Astrocyte (in vitro differentiated cells and primary cell): ENCODE data around the gene ELMOD2. TPM values are rescaled to one million over a fixed set of nuclear protein-coding genes. Genes with fewer than 3 reads are reported as not detected.

Experiments used
- DNase-seq: peaks from one replicate; pipeline ENCODE4 v3.0.0-alpha.2; 2010; ENCODE audit warnings: low read depth
- FAIRE-seq: peaks from 2 replicates; lab custom pipeline; 2011; peaks lifted over from hg19 to GRCh38; lab: Jason Lieb, UNC
- H2AFZ ChIP-seq: 2 replicates; pipeline ENCODE4 v1.6.0; 2012; ENCODE audit warnings: low read depth, low read length, inconsistent platforms
- H3K27ac ChIP-seq: 2 replicates; pipeline ENCODE4 v1.5.1; 2011; ENCODE audit warnings: low read depth, low read length, inconsistent platforms
- H3K27me3 ChIP-seq: 2 replicates; pipeline ENCODE4 v1.6.0; 2011; ENCODE audit warnings: low read length, inconsistent platforms; ENCODE audit not compliant: insufficient read depth
- H3K36me3 ChIP-seq: 2 replicates; pipeline ENCODE4 v1.5.1; 2011; ENCODE audit warnings: low read length, inconsistent platforms; ENCODE audit not compliant: insufficient read depth
- H3K4me1 ChIP-seq: 2 replicates; pipeline ENCODE4 v1.5.1; 2011; ENCODE audit warnings: low read length, inconsistent platforms; ENCODE audit not compliant: insufficient read depth
- H3K4me2 ChIP-seq: 2 replicates; pipeline ENCODE4 v1.6.0; 2012; ENCODE audit warnings: low read length, inconsistent platforms
- H3K4me3 ChIP-seq: 2 replicates; pipeline ENCODE4 v1.5.1; 2011; ENCODE audit warnings: low read depth, mild to moderate bottlenecking, low read length, inconsistent platforms; ENCODE audit not compliant: insufficient read depth
- H3K79me2 ChIP-seq: 2 replicates; pipeline ENCODE4 v1.6.0; 2012; ENCODE audit warnings: mild to moderate bottlenecking, low read length, inconsistent platforms; ENCODE audit not compliant: insufficient read depth
- H3K9ac ChIP-seq: 2 replicates; pipeline ENCODE4 v1.6.0; 2012; ENCODE audit warnings: mild to moderate bottlenecking, low read length, inconsistent platforms
- H3K9me3 ChIP-seq: 2 replicates; pipeline ENCODE4 v1.5.1; 2012; ENCODE audit warnings: low read depth, mild to moderate bottlenecking, low read length, inconsistent platforms; ENCODE audit not compliant: insufficient read depth
- H4K20me1 ChIP-seq: 2 replicates; pipeline ENCODE4 v1.6.0; 2012; ENCODE audit warnings: low read length, inconsistent platforms; ENCODE audit not compliant: insufficient read depth
- H3K27ac Mint-ChIP-seq: one replicate; pipeline ENCODE4 v1.8.0; 2021; ENCODE audit warnings: mild to moderate bottlenecking, mixed read lengths; ENCODE audit not compliant: unreplicated experiment
- H3K27me3 Mint-ChIP-seq: one replicate; pipeline ENCODE4 v1.8.0; 2021; ENCODE audit warnings: low read depth, mixed read lengths; ENCODE audit not compliant: unreplicated experiment
- H3K36me3 Mint-ChIP-seq: one replicate; pipeline ENCODE4 v1.8.0; 2021; ENCODE audit warnings: low read depth, mixed read lengths; ENCODE audit not compliant: unreplicated experiment
- H3K4me1 Mint-ChIP-seq: one replicate; pipeline ENCODE4 v1.8.0; 2021; ENCODE audit warnings: low read depth, mixed read lengths; ENCODE audit not compliant: unreplicated experiment
- H3K4me3 Mint-ChIP-seq: one replicate; pipeline ENCODE4 v1.8.0; 2021; ENCODE audit warnings: mild to moderate bottlenecking, moderate library complexity, mixed read lengths; ENCODE audit not compliant: unreplicated experiment
- H3K9me3 Mint-ChIP-seq: one replicate; pipeline ENCODE4 v1.8.0; 2021; ENCODE audit warnings: mild to moderate bottlenecking, mixed read lengths; ENCODE audit not compliant: unreplicated experiment
- CTCF ChIP-seq: IDR thresholded peaks from 2 replicates; pipeline ENCODE4 v1.5.1; 2011; ENCODE audit warnings: low read depth, mild to moderate bottlenecking, inconsistent platforms, low read length, moderate library complexity; ENCODE audit not compliant: insufficient read depth
- EZH2 ChIP-seq: IDR thresholded peaks from 2 replicates; pipeline ENCODE4 v1.6.1; 2012; ENCODE audit warnings: mild to moderate bottlenecking, low read length, inconsistent platforms; ENCODE audit not compliant: insufficient read depth
- total RNA-seq: library from RNA; stranded (reverse); gene quantifications from 2 replicates; pipeline ENCODE4 v1.2.1, GENCODE V29; 2021

The ELMOD2 gene
- total RNA-seq, 1 donor from 2014 or later = 32.8 TPM

- Mint-ChIP-seq H3K36me3 (no peaks in the 10 kb centered on the region), H3K27ac (no peak overlapping the region), H3K4me1 (no peaks in the 10 kb centered on the region), H3K9me3 (peaks cover 11% of the 10 kb centered on the region), H3K4me3 (no peak overlapping the region), H3K27me3 (peaks cover 4% of the 10 kb centered on the region)
- Histone ChIP-seq H3K4me2 (no peak overlapping the region), H3K9me3 (no peaks in the 10 kb centered on the region), H2AFZ (no peak overlapping the region), H3K79me2 (no peaks in the 10 kb centered on the region), H3K36me3 (no peaks in the 10 kb centered on the region), H3K4me1 (no peaks in the 10 kb centered on the region), H3K27me3 (no peaks in the 10 kb centered on the region), H4K20me1 (no peaks in the 10 kb centered on the region), H3K4me3 (no peak overlapping the region), H3K27ac (no peak overlapping the region), H3K9ac (no peak overlapping the region)
- DNase-seq (no peak), FAIRE-seq (no peak)
- no peak for TF ChIP-seq EZH2
- TF ChIP-seq CTCF = no peak
Measured at GRCh38 chr4:140515423-140515822, 8.5 kb upstream of the ELMOD2 start.

- no peaks in the 10 kb centered on the region for H3K27me3 Mint-ChIP-seq
- Histone ChIP-seq H3K9ac (peak overlapping the region; percentile 9), H3K9me3 (no peaks in the 10 kb centered on the region), H3K27ac (no peak overlapping the region), H3K4me1 (no peaks in the 10 kb centered on the region), H4K20me1 (no peaks in the 10 kb centered on the region), H3K79me2 (peaks cover 19% of the 10 kb centered on the region), H3K4me3 (peak overlapping the region; percentile 79), H2AFZ (peak overlapping the region; percentile 64), H3K27me3 (no peaks in the 10 kb centered on the region), H3K4me2 (peak overlapping the region; percentile 91), H3K36me3 (peaks cover 7% of the 10 kb centered on the region)
- peaks cover 4% of the 10 kb centered on the region for H3K9me3 Mint-ChIP-seq
- peak overlapping the region; percentile 91 for H3K4me3 Mint-ChIP-seq
- peak; percentile 2 for DNase-seq
- FAIRE-seq = no peak
- TF ChIP-seq CTCF = no peak
- H3K4me1 Mint-ChIP-seq = peaks cover 5% of the 10 kb centered on the region
- no peak overlapping the region for H3K27ac Mint-ChIP-seq
- H3K36me3 Mint-ChIP-seq = peaks cover 2% of the 10 kb centered on the region
Measured at GRCh38 chr4:140523370-140523856, 555 bp upstream of the ELMOD2 start.

GRCh38 chr4:140529434-140529833 lies 5.5 kb downstream of the ELMOD2 start:
- H4K20me1 ChIP-seq = no peaks in the 10 kb centered on the region
- H3K4me2 ChIP-seq = no peak overlapping the region
- no peaks in the 10 kb centered on the region for H3K27me3 ChIP-seq
- FAIRE-seq (no peak), DNase-seq (no peak)
- peaks cover 1% of the 10 kb centered on the region for H3K4me1 ChIP-seq
- H3K79me2 ChIP-seq = peaks cover 19% of the 10 kb centered on the region
- Mint-ChIP-seq H3K4me3 (no peak overlapping the region), H3K27me3 (no peaks in the 10 kb centered on the region), H3K4me1 (peaks cover 11% of the 10 kb centered on the region), H3K9me3 (no peaks in the 10 kb centered on the region), H3K36me3 (peaks cover 2% of the 10 kb centered on the region), H3K27ac (no peak overlapping the region)
- TF ChIP-seq CTCF = no peak
- TF ChIP-seq EZH2 = no peak
- H3K27ac ChIP-seq = no peak overlapping the region
- no peak overlapping the region for H2AFZ ChIP-seq
- no peak overlapping the region for H3K4me3 ChIP-seq
- no peak overlapping the region for H3K9ac ChIP-seq
- H3K36me3 ChIP-seq = peaks cover 14% of the 10 kb centered on the region
- no peaks in the 10 kb centered on the region for H3K9me3 ChIP-seq
